ENCODE results near the gene TTC13. TPM values are rescaled to one million over a fixed set of nuclear protein-coding genes. Genes with fewer than 3 reads are reported as not detected.

Gene TTC13
- total RNA-seq, 1 experiment from 2014 or later, result 35.2 TPM

DNA sequence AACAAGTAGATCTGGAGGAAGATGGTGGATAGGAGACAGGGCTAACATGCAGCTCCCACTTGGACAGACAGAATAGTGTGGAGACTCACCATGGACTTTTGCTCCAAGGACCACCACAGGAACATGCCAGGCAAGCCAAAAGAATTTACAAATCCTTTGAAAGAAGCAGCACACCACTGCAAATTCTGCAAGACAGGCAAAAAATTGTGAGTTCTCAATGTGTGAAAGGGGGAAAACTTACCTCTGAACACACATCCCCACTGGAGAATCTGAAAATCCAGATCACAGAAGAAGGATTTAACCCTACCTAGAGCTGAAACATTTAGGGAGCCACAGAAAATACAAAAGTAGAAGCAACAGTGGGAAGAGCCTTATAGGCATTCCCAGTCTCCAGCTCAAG is 23.2 kb upstream of the TTC13 start:
- no peak overlapping the region for H3K27ac Mint-ChIP-seq (ENCODE audit: low read depth, unreplicated experiment)
- intact Hi-C loops (cut with micrococcal nuclease), result no loop called here
- H3K4me3 Mint-ChIP-seq (ENCODE audit: unreplicated experiment), result no peak overlapping the region
- ChIA-PET CTCF (interaction anchor here (0.6 to 1.2 kb wide), 6 partner anchors 13 to 588 kb away, joined by 3 to 4 read pairs (median 3); no protein-coding TSS in a partner anchor), POLR2A (interaction anchor here (0.6 to 2.6 kb wide), 7 partner anchors 9 to 831 kb away, joined by 3 to 14 read pairs (median 8); partner anchors contain the start of gene FAM89A)
- TSS peak; percentile 6 for BruUV-seq (replicated peaks)
- H3K4me1 Mint-ChIP-seq (ENCODE audit: insufficient read depth, unreplicated experiment), result no peaks in the 10 kb centered on the region
- no peaks in the 10 kb centered on the region for H3K27me3 Mint-ChIP-seq (ENCODE audit: insufficient read depth, unreplicated experiment)
- TF ChIP-seq, protein P1, sequence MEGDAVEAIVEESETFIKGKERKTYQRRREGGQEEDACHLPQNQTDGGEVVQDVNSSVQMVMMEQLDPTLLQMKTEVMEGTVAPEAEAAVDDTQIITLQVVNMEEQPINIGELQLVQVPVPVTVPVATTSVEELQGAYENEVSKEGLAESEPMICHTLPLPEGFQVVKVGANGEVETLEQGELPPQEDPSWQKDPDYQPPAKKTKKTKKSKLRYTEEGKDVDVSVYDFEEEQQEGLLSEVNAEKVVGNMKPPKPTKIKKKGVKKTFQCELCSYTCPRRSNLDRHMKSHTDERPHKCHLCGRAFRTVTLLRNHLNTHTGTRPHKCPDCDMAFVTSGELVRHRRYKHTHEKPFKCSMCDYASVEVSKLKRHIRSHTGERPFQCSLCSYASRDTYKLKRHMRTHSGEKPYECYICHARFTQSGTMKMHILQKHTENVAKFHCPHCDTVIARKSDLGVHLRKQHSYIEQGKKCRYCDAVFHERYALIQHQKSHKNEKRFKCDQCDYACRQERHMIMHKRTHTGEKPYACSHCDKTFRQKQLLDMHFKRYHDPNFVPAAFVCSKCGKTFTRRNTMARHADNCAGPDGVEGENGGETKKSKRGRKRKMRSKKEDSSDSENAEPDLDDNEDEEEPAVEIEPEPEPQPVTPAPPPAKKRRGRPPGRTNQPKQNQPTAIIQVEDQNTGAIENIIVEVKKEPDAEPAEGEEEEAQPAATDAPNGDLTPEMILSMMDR (IDR thresholded peaks at IDR 0.05; ENCODE audit: unreplicated experiment), result no peak
- peaks cover 28% of the 10 kb centered on the region for H3K9me3 Mint-ChIP-seq (ENCODE audit: unreplicated experiment)
- H3K36me3 Mint-ChIP-seq (ENCODE audit: insufficient read depth, unreplicated experiment), result no peaks in the 10 kb centered on the region
- no peak for DNase-seq (ENCODE audit: unreplicated experiment)

DNA sequence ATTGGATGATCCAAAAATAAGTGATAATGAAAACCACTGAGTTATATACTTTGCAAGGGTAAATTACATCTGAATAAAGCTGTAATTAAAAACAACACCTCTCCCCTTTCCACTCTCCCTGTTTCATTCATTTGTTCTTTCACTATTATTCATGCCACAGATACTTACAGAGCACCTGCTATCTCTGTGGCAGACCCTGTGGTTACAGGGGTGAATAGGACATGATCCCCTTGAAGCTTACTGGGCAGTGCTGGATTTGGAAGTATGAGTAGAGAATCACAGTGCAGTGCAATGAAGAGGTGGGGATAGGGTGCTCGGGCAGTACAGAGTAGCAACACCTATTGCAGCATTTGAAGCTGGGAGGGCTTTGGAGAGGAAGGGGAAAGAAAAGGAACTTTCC is 22.0 kb upstream of the TTC13 start:
- TF ChIP-seq, protein P1 (IDR thresholded peaks at IDR 0.05; ENCODE audit: unreplicated experiment), result no peak
- no TSS peak for BruUV-seq (replicated peaks)
- Mint-ChIP-seq H3K9me3 (ENCODE audit: unreplicated experiment) (peaks cover 23% of the 10 kb centered on the region), H3K4me3 (ENCODE audit: unreplicated experiment) (no peak overlapping the region), H3K36me3 (ENCODE audit: insufficient read depth, unreplicated experiment) (no peaks in the 10 kb centered on the region), H3K27ac (ENCODE audit: low read depth, unreplicated experiment) (no peak overlapping the region), H3K4me1 (ENCODE audit: insufficient read depth, unreplicated experiment) (no peaks in the 10 kb centered on the region), H3K27me3 (ENCODE audit: insufficient read depth, unreplicated experiment) (no peaks in the 10 kb centered on the region)
- ChIA-PET POLR2A (interaction anchor here (0.7 to 2.2 kb wide), 7 partner anchors 7 to 441 kb away, joined by 3 to 8 read pairs (median 3); partner anchors contain the start of gene ARV1), CTCF (no interaction called here)
- DNase-seq (ENCODE audit: unreplicated experiment), result no peak
- intact Hi-C loops (cut with micrococcal nuclease), result no loop called here

DNA sequence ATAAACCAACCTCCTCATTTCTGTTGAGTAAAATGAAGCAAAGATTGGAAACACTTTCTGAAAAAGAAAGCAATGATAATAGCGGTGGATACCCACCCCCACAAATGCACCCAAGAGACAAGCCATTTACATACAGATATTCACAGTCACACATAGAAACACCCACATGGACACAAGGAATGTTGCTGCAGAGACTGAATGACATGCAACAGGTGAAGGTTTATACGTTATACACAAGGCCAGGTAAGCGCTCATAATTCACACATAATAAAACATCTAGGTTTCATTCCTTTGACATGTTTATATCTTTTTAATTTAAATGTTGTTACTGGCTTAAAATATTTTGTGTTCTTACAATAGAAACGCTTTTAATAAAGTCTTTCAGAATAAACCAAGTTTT is 21.5 kb upstream of the TTC13 start:
- Mint-ChIP-seq H3K36me3 (ENCODE audit: insufficient read depth, unreplicated experiment) (no peaks in the 10 kb centered on the region), H3K27ac (ENCODE audit: low read depth, unreplicated experiment) (no peak overlapping the region), H3K4me3 (ENCODE audit: unreplicated experiment) (no peak overlapping the region), H3K9me3 (ENCODE audit: unreplicated experiment) (peaks cover 19% of the 10 kb centered on the region), H3K4me1 (ENCODE audit: insufficient read depth, unreplicated experiment) (no peaks in the 10 kb centered on the region), H3K27me3 (ENCODE audit: insufficient read depth, unreplicated experiment) (no peaks in the 10 kb centered on the region)
- CTCF ChIA-PET, result no interaction called here
- no peak for DNase-seq (ENCODE audit: unreplicated experiment)
- intact Hi-C loops (cut with micrococcal nuclease), result no loop called here
- TF ChIP-seq, protein P1 (IDR thresholded peaks at IDR 0.05; ENCODE audit: unreplicated experiment), result no peak
- POLR2A ChIA-PET, result interaction anchor here (0.7 to 1.9 kb wide), 6 partner anchors 10 to 442 kb away, joined by 3 to 8 read pairs (median 3); partner anchors contain the start of gene ARV1
- BruUV-seq (replicated peaks), result no TSS peak

DNA sequence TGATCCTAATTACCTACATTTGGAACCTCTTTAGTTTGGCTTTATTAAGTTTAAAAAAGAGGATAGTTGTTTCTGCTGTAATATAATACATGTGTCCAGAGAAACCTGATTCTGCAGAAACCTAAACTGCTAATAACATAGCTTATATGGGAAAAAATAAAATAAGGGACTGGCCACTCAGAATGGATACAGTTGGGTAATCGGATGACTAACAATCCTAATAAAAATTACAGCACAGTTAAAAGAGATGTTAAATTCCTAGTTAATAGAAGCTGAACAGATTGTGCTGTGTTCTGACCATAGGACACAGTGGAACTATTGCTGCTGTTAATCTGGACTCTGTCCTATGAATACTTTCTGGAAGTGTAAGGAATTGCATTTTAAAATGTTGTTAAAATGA is 16.2 kb upstream of the TTC13 start:
- Mint-ChIP-seq H3K4me3 (ENCODE audit: unreplicated experiment) (no peak overlapping the region), H3K36me3 (ENCODE audit: insufficient read depth, unreplicated experiment) (peaks cover 27% of the 10 kb centered on the region), H3K9me3 (ENCODE audit: unreplicated experiment) (no peaks in the 10 kb centered on the region), H3K4me1 (ENCODE audit: insufficient read depth, unreplicated experiment) (no peaks in the 10 kb centered on the region), H3K27ac (ENCODE audit: low read depth, unreplicated experiment) (no peak overlapping the region), H3K27me3 (ENCODE audit: insufficient read depth, unreplicated experiment) (no peaks in the 10 kb centered on the region)
- ChIA-PET POLR2A (interaction anchor here (0.9 to 10.7 kb wide), 2 partner anchors 17 to 18 kb away, joined by 4 to 76 read pairs; partner anchors contain the start of genes ARV1 and TTC13), CTCF (interaction anchor here (0.8 kb wide), 1 partner anchor 226 kb away, joined by 3 read pairs; no protein-coding TSS in a partner anchor)
- TF ChIP-seq, protein P1 (IDR thresholded peaks at IDR 0.05; ENCODE audit: unreplicated experiment), result no peak
- BruUV-seq (replicated peaks), result no TSS peak
- intact Hi-C loops (cut with micrococcal nuclease), result no loop called here
- no peak for DNase-seq (ENCODE audit: unreplicated experiment)
